ENCODE results near the gene GRSF1. TPM values are rescaled to one million over a fixed set of nuclear protein-coding genes. Genes with fewer than 3 reads are reported as not detected.
A peak's percentile ranks its signal among the peaks of the same experiment; 100 is the strongest.
"Not testable (repeated sequence)": the region's sequence is repeated elsewhere in the genome, so short reads cannot be mapped to it uniquely, and the experiment has no call there.

The GRSF1 gene
- total RNA-seq, 1 donor from 2014 or later = 78.5 TPM

- no peak for FAIRE-seq
- peaks cover 3% of the 10 kb centered on the region for H3K36me3 ChIP-seq (ENCODE audit: control insufficient read depth, insufficient read depth, low read length)
- no peaks in the 10 kb centered on the region for H3K27me3 ChIP-seq (ENCODE audit: control insufficient read depth, insufficient read depth, low read length)
- H3K4me3 ChIP-seq (ENCODE audit: low read depth, low read length) = no peak overlapping the region
- no peak for TF ChIP-seq CTCF (IDR thresholded peaks at IDR 0.05; ENCODE audit: insufficient read depth, low read length, severe bottlenecking)
- DNase-seq (ENCODE audit: low read depth) = no peak
Measured at GRCh38 chr4:70787496-70787895, 52.2 kb downstream of the GRSF1 start.

- TF ChIP-seq CTCF (IDR thresholded peaks at IDR 0.05; ENCODE audit: insufficient read depth, low read length, severe bottlenecking) = no peak
- H3K27me3 ChIP-seq (ENCODE audit: control insufficient read depth, insufficient read depth, low read length) = no peaks in the 10 kb centered on the region
- FAIRE-seq = no peak
- H3K4me3 ChIP-seq (ENCODE audit: low read depth, low read length) = no peak overlapping the region
- no peak for DNase-seq (ENCODE audit: low read depth)
- peaks cover 3% of the 10 kb centered on the region for H3K36me3 ChIP-seq (ENCODE audit: control insufficient read depth, insufficient read depth, low read length)
Measured at GRCh38 chr4:70783096-70783495, 56.6 kb downstream of the GRSF1 start.

- DNase-seq (ENCODE audit: low read depth) (peak; percentile 22), FAIRE-seq (no peak)
- Histone ChIP-seq H3K36me3 (ENCODE audit: control insufficient read depth, insufficient read depth, low read length) (peaks cover 3% of the 10 kb centered on the region), H3K27me3 (ENCODE audit: control insufficient read depth, insufficient read depth, low read length) (no peaks in the 10 kb centered on the region), H3K4me3 (ENCODE audit: low read depth, low read length) (no peak overlapping the region)
- no peak for TF ChIP-seq CTCF (IDR thresholded peaks at IDR 0.05; ENCODE audit: insufficient read depth, low read length, severe bottlenecking)
Measured at GRCh38 chr4:70778888-70779422, 60.7 kb downstream of the GRSF1 start.

- no peak for FAIRE-seq
- H3K27me3 ChIP-seq (ENCODE audit: control insufficient read depth, insufficient read depth, low read length) = no peaks in the 10 kb centered on the region
- no peak overlapping the region for H3K4me3 ChIP-seq (ENCODE audit: low read depth, low read length)
- DNase-seq (ENCODE audit: low read depth) = no peak
- no peak for TF ChIP-seq CTCF (IDR thresholded peaks at IDR 0.05; ENCODE audit: insufficient read depth, low read length, severe bottlenecking)
- H3K36me3 ChIP-seq (ENCODE audit: control insufficient read depth, insufficient read depth, low read length) = peaks cover 4% of the 10 kb centered on the region
Measured at GRCh38 chr4:70772929-70773555, 66.6 kb downstream of the GRSF1 start.

GRCh38 chr4:70769396-70769795 is 70.3 kb downstream of the GRSF1 start:
- H3K36me3 ChIP-seq (ENCODE audit: control insufficient read depth, insufficient read depth, low read length); H3K4me3 ChIP-seq (ENCODE audit: low read depth, low read length); FAIRE-seq; H3K27me3 ChIP-seq (ENCODE audit: control insufficient read depth, insufficient read depth, low read length); DNase-seq (ENCODE audit: low read depth): not testable (repeated sequence)

GRCh38 chr4:70768301-70768948 is 71.3 kb downstream of the GRSF1 start:
- DNase-seq (ENCODE audit: low read depth) (no peak), FAIRE-seq (no peak)
- peaks cover 6% of the 10 kb centered on the region for H3K36me3 ChIP-seq (ENCODE audit: control insufficient read depth, insufficient read depth, low read length)
- H3K4me3 ChIP-seq (ENCODE audit: low read depth, low read length) = no peak overlapping the region
- H3K27me3 ChIP-seq (ENCODE audit: control insufficient read depth, insufficient read depth, low read length) = no peaks in the 10 kb centered on the region
- TF ChIP-seq CTCF (IDR thresholded peaks at IDR 0.05; ENCODE audit: insufficient read depth, low read length, severe bottlenecking) = no peak

Other genes starting within 250 kb of the GRSF1 start
- gene AMBN, start 247.6 kb downstream of the GRSF1 start, total RNA-seq = not detected in 2 replicates
- gene ENAM, start 211.1 kb downstream of the GRSF1 start, total RNA-seq = not detected in 2 replicates
- gene JCHAIN, start 173.4 kb downstream of the GRSF1 start, total RNA-seq = not detected in 2 replicates
- 15.0 and 18.2 TPM in 2 replicates for gene UTP3, start 151.4 kb downstream of the GRSF1 start, total RNA-seq
- gene RUFY3, start 117.9 kb downstream of the GRSF1 start, total RNA-seq = 43.2 and 59.8 TPM in 2 replicates
- gene MOB1B, start 62.5 kb upstream of the GRSF1 start, total RNA-seq = 8.1 and 8.4 TPM in 2 replicates
- 16.1 and 18.6 TPM in 2 replicates for gene DCK, start 153.8 kb upstream of the GRSF1 start, total RNA-seq

All from bronchial epithelial cell (primary cell).